Activated naive CD4-positive, alpha-beta T cell treated with Interleukin-2 at 50 U/mL for 16 hours (primary cell): Measurements from ENCODE around the gene PPM1N.

ENCODE experiments used
- DNase-seq: peaks from one replicate; pipeline ENCODE4 v3.0.0-alpha.2; 2020

The PPM1N gene

GRCh38 chr19:45547211-45547770, 49.0 kb downstream of the PPM1N start:
- DNase-seq = no peak

GRCh38 chr19:45547965-45548609, 49.8 kb downstream of the PPM1N start:
- DNase-seq = no peak
